ENCODE measurements around the gene GDF11.

The GDF11 gene

GRCh38 chr12:55742719-55743405 lies at the start of gene GDF11:
TSS of gene GDF11 (plus strand) at chr12:55743122. CDS start at chr12:55743317, 195 bp downstream.
- peak in 1 of 2 donors; percentile 37 for DNase-seq (ENCODE audit: low spot score in 2 of 2)
- H3K9me3 Mint-ChIP-seq: no peaks in the 10 kb centered on the region
- H3K36me3 Mint-ChIP-seq: no peaks in the 10 kb centered on the region
- H3K27me3 Mint-ChIP-seq: peaks cover 2% of the 10 kb centered on the region
- peak within 1 kb of the TSS; percentile 76 for H3K27ac Mint-ChIP-seq
- peaks cover 32% of the 10 kb centered on the region for H3K4me1 Mint-ChIP-seq
- peak within 1 kb of the TSS; percentile 88 for H3K4me3 Mint-ChIP-seq
- peak; percentile 44 for ATAC-seq (ENCODE audit: low read depth)

- peaks cover 8% of the 10 kb centered on the region for H3K27me3 Mint-ChIP-seq
- no peak overlapping the region for H3K27ac Mint-ChIP-seq
Observed at GRCh38 chr12:55693323-55694187, 49.4 kb upstream of the GDF11 start.

GRCh38 chr12:55694188-55694515 lies 48.8 kb upstream of the GDF11 start:
- peaks cover 8% of the 10 kb centered on the region for H3K27me3 Mint-ChIP-seq
- no peak for DNase-seq (ENCODE audit: low spot score in 2 of 2)

More at GRCh38 chr12:55693323-55694187, 49.4 kb upstream of the GDF11 start:
- Mint-ChIP-seq H3K36me3 (no peaks in the 10 kb centered on the region), H3K9me3 (no peaks in the 10 kb centered on the region), H3K4me3 (no peak overlapping the region), H3K4me1 (peaks cover 4% of the 10 kb centered on the region)
- DNase-seq (ENCODE audit: low spot score in 2 of 2) (no peak), ATAC-seq (ENCODE audit: low read depth) (no peak)

GRCh38 chr12:55694651-55695050 lies 48.3 kb upstream of the GDF11 start:
- H3K4me3 Mint-ChIP-seq: no peak overlapping the region
- no peak overlapping the region for H3K27ac Mint-ChIP-seq
- ATAC-seq (ENCODE audit: low read depth) (no peak), DNase-seq (ENCODE audit: low spot score in 2 of 2) (no peak)
- peaks cover 8% of the 10 kb centered on the region for H3K27me3 Mint-ChIP-seq
- no peaks in the 10 kb centered on the region for H3K36me3 Mint-ChIP-seq
- no peaks in the 10 kb centered on the region for H3K9me3 Mint-ChIP-seq
- peaks cover 4% of the 10 kb centered on the region for H3K4me1 Mint-ChIP-seq

More at GRCh38 chr12:55694188-55694515, 48.8 kb upstream of the GDF11 start:
- H3K4me1 Mint-ChIP-seq: peaks cover 4% of the 10 kb centered on the region
- ATAC-seq (ENCODE audit: low read depth): no peak
- no peak overlapping the region for H3K27ac Mint-ChIP-seq
- H3K4me3 Mint-ChIP-seq: no peak overlapping the region
- H3K9me3 Mint-ChIP-seq: no peaks in the 10 kb centered on the region
- H3K36me3 Mint-ChIP-seq: no peaks in the 10 kb centered on the region

- no peak overlapping the region for H3K27ac Mint-ChIP-seq
- peaks cover 4% of the 10 kb centered on the region for H3K4me1 Mint-ChIP-seq
- H3K9me3 Mint-ChIP-seq: no peaks in the 10 kb centered on the region
- H3K4me3 Mint-ChIP-seq: no peak overlapping the region
- ATAC-seq (ENCODE audit: low read depth) (no peak), DNase-seq (ENCODE audit: low spot score in 2 of 2) (no peak)
- peaks cover 8% of the 10 kb centered on the region for H3K27me3 Mint-ChIP-seq
- no peaks in the 10 kb centered on the region for H3K36me3 Mint-ChIP-seq
Observed at GRCh38 chr12:55695349-55695748, 47.6 kb upstream of the GDF11 start.

GRCh38 chr12:55696141-55696540 lies 46.8 kb upstream of the GDF11 start:
- H3K4me1 Mint-ChIP-seq: peaks cover 4% of the 10 kb centered on the region
- H3K27me3 Mint-ChIP-seq: peaks cover 8% of the 10 kb centered on the region
- no peak overlapping the region for H3K27ac Mint-ChIP-seq
- no peaks in the 10 kb centered on the region for H3K36me3 Mint-ChIP-seq
- no peaks in the 10 kb centered on the region for H3K9me3 Mint-ChIP-seq
- DNase-seq (ENCODE audit: low spot score in 2 of 2): no peak
- no peak for ATAC-seq (ENCODE audit: low read depth)
- no peak overlapping the region for H3K4me3 Mint-ChIP-seq

- Mint-ChIP-seq H3K27ac (no peak overlapping the region), H3K4me3 (no peak overlapping the region), H3K4me1 (peaks cover 4% of the 10 kb centered on the region), H3K9me3 (no peaks in the 10 kb centered on the region), H3K27me3 (peaks cover 8% of the 10 kb centered on the region), H3K36me3 (no peaks in the 10 kb centered on the region)
- no peak for DNase-seq (ENCODE audit: low spot score in 2 of 2)
- no peak for ATAC-seq (ENCODE audit: low read depth)
Observed at GRCh38 chr12:55696796-55697462, 46.0 kb upstream of the GDF11 start.

- Mint-ChIP-seq H3K4me1 (peaks cover 4% of the 10 kb centered on the region), H3K9me3 (no peaks in the 10 kb centered on the region), H3K36me3 (no peaks in the 10 kb centered on the region), H3K27me3 (peaks cover 8% of the 10 kb centered on the region), H3K27ac (no peak overlapping the region), H3K4me3 (no peak overlapping the region)
- DNase-seq (ENCODE audit: low spot score in 2 of 2): no peak
- no peak for ATAC-seq (ENCODE audit: low read depth)
Observed at GRCh38 chr12:55697686-55698085, 45.2 kb upstream of the GDF11 start.

- Mint-ChIP-seq H3K4me1 (peaks cover 2% of the 10 kb centered on the region), H3K9me3 (no peaks in the 10 kb centered on the region), H3K36me3 (no peaks in the 10 kb centered on the region), H3K27me3 (peaks cover 8% of the 10 kb centered on the region), H3K27ac (no peak overlapping the region), H3K4me3 (no peak overlapping the region)
- DNase-seq (ENCODE audit: low spot score in 2 of 2) (no peak), ATAC-seq (ENCODE audit: low read depth) (no peak)
Observed at GRCh38 chr12:55698241-55698955, 44.5 kb upstream of the GDF11 start.

GRCh38 chr12:55698965-55699364 lies 44.0 kb upstream of the GDF11 start:
- Mint-ChIP-seq H3K4me3 (no peak overlapping the region), H3K9me3 (no peaks in the 10 kb centered on the region), H3K36me3 (no peaks in the 10 kb centered on the region), H3K4me1 (no peaks in the 10 kb centered on the region), H3K27ac (no peak overlapping the region), H3K27me3 (peaks cover 10% of the 10 kb centered on the region)
- DNase-seq (ENCODE audit: low spot score in 2 of 2) (no peak), ATAC-seq (ENCODE audit: low read depth) (no peak)

GRCh38 chr12:55699471-55700055 lies 43.4 kb upstream of the GDF11 start:
- no peaks in the 10 kb centered on the region for H3K4me1 Mint-ChIP-seq
- H3K36me3 Mint-ChIP-seq: no peaks in the 10 kb centered on the region
- ATAC-seq (ENCODE audit: low read depth) (no peak), DNase-seq (ENCODE audit: low spot score in 2 of 2) (no peak)
- H3K27ac Mint-ChIP-seq: no peak overlapping the region
- H3K9me3 Mint-ChIP-seq: no peaks in the 10 kb centered on the region
- H3K27me3 Mint-ChIP-seq: peaks cover 10% of the 10 kb centered on the region
- H3K4me3 Mint-ChIP-seq: no peak overlapping the region

- no peak overlapping the region for H3K4me3 Mint-ChIP-seq
- H3K27ac Mint-ChIP-seq: no peak overlapping the region
- H3K36me3 Mint-ChIP-seq: no peaks in the 10 kb centered on the region
- peaks cover 10% of the 10 kb centered on the region for H3K27me3 Mint-ChIP-seq
- no peak for DNase-seq (ENCODE audit: low spot score in 2 of 2)
- ATAC-seq (ENCODE audit: low read depth): no peak
- H3K4me1 Mint-ChIP-seq: no peaks in the 10 kb centered on the region
- no peaks in the 10 kb centered on the region for H3K9me3 Mint-ChIP-seq
Observed at GRCh38 chr12:55700255-55701018, 42.5 kb upstream of the GDF11 start.

- ATAC-seq (ENCODE audit: low read depth) (no peak), DNase-seq (ENCODE audit: low spot score in 2 of 2) (no peak)
- H3K9me3 Mint-ChIP-seq: no peaks in the 10 kb centered on the region
- H3K36me3 Mint-ChIP-seq: no peaks in the 10 kb centered on the region
- no peak overlapping the region for H3K27ac Mint-ChIP-seq
- peaks cover 7% of the 10 kb centered on the region for H3K4me1 Mint-ChIP-seq
- H3K4me3 Mint-ChIP-seq: no peak overlapping the region
- peaks cover 5% of the 10 kb centered on the region for H3K27me3 Mint-ChIP-seq
Observed at GRCh38 chr12:55702861-55703260, 40.1 kb upstream of the GDF11 start.
